ENCODE results near the gene NUDT22.

NUDT22 gene

DNA sequence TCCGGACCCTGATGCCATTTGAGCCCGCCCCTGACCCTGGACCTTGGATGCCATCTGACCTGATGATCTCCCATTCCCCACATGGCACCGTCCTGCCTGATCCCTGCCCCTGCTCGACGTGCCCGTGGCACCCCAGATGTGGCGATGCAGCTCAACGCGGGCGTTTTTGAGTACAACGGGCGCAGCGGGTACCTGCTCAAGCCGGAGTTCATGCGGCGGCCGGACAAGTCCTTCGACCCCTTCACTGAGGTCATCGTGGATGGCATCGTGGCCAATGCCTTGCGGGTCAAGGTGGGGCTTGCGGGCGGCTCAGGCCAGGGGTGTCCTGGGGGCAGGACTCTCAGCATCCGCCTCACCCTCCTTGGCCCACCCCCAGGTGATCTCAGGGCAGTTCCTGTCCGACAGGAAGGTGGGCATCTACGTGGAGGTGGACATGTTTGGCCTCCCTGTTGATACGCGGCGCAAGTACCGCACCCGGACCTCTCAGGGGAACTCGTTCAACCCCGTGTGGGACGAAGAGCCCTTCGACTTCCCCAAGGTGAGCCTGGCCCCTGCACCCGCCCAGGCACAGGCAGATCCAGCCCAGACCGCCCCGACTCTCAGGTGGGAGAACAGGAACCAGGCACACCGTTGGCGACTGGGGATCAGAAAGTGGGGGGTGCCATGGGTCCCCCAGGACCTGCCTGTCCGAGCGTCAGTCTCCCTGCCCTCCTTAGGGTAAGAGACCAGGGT lies 36.4 kb downstream of the NUDT22 start:
- Histone ChIP-seq H3K4me3 (ENCODE audit: low read length in 2 of 2) (no peak overlapping the region), H3K36me3 (ENCODE audit: control insufficient read depth in 2 of 2, insufficient read depth in 2 of 2, low read length in 2 of 2) (peaks cover 60 to 71% of the 10 kb centered on the region in 2 donors), H3K9ac (ENCODE audit: low read depth in 1 of 2, low read length in 2 of 2) (no peak overlapping the region), H3K27me3 (ENCODE audit: control insufficient read depth in 2 of 2, insufficient read depth in 2 of 2, low read length in 2 of 2) (no peaks in the 10 kb centered on the region), H3K9me3 (ENCODE audit: control insufficient read depth in 2 of 2, low read length in 2 of 2) (no peaks in the 10 kb centered on the region), H3K27ac (ENCODE audit: low read depth in 2 of 2, low read length in 2 of 2) (no peak overlapping the region), H3K4me1 (ENCODE audit: control insufficient read depth in 2 of 2, insufficient read depth in 2 of 2, low read length in 2 of 2) (peaks cover 3 to 6% of the 10 kb centered on the region in 2 donors)

DNA sequence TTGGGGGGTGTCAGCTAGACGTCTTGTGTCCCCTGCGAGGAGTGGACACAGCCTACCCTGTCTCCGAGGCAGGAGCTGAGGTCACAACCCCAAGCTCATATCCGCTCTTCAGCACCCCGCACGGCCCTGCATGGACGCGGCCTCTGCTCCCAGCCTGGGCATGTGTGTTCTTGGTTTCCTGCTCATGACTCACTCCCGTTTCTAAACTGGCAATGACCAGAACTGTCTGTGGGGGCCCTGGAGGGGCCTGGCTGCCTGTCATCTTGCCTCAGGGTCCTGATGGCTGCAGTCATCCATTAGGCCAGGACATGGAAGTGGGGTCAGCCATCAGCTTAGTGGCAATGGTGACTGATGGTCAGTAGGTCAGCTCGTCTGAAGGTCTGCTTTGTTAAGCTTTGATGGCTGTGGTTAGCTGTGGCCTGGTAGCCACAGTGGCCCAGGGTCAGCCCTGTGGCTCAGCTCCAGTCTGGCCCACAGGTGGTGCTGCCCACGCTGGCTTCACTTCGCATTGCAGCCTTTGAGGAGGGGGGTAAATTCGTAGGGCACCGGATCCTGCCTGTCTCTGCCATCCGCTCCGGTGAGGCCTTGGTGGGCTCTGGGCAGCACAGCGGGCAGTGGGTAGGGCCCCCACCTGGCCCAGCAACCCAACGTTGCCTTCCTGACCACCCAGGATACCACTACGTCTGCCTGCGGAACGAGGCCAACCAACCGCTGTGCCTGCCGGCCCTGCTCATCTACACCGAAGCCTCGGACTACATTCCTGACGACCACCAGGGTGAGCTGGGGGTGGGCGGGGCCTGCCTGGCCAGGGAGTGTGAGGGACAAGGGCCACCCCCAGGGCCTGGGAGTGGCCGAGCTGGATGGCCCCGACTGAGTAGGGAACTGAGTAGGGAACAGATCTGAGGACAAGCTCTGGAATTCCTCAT lies 37.2 kb downstream of the NUDT22 start:
- H3K27ac ChIP-seq (ENCODE audit: low read depth in 2 of 2, low read length in 2 of 2) = no peak overlapping the region
- H3K36me3 ChIP-seq (ENCODE audit: control insufficient read depth in 2 of 2, insufficient read depth in 2 of 2, low read length in 2 of 2) = peaks cover 60 to 66% of the 10 kb centered on the region in 2 donors
- no peak overlapping the region for H3K9ac ChIP-seq (ENCODE audit: low read depth in 1 of 2, low read length in 2 of 2)
- H3K9me3 ChIP-seq (ENCODE audit: control insufficient read depth in 2 of 2, low read length in 2 of 2) = no peaks in the 10 kb centered on the region
- no peaks in the 10 kb centered on the region for H3K27me3 ChIP-seq (ENCODE audit: control insufficient read depth in 2 of 2, insufficient read depth in 2 of 2, low read length in 2 of 2)
- no peak overlapping the region for H3K4me3 ChIP-seq (ENCODE audit: low read length in 2 of 2)
- H3K4me1 ChIP-seq (ENCODE audit: control insufficient read depth in 2 of 2, insufficient read depth in 2 of 2, low read length in 2 of 2) = peaks cover 10 to 14% of the 10 kb centered on the region in 2 donors

DNA sequence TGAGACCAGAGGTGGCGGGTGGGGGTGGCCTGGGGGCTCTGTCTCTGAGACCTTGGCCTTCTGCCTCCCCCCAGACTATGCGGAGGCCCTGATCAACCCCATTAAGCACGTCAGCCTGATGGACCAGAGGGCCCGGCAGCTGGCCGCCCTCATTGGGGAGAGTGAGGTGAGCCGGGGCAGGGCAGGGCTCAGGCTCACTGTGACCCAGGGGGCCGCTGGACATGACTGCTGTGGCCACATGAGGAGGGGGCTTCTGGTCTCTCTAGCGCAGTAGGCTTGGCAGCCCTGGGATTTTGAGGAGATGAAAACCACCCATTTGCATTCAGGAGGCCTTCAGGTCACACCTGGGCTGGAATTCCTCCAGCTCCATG lies 37.9 kb downstream of the NUDT22 start:
- peaks cover 55 to 62% of the 10 kb centered on the region in 2 donors for H3K36me3 ChIP-seq (ENCODE audit: control insufficient read depth in 2 of 2, insufficient read depth in 2 of 2, low read length in 2 of 2)
- H3K4me1 ChIP-seq (ENCODE audit: control insufficient read depth in 2 of 2, insufficient read depth in 2 of 2, low read length in 2 of 2) = peaks cover 16 to 21% of the 10 kb centered on the region in 2 donors

DNA sequence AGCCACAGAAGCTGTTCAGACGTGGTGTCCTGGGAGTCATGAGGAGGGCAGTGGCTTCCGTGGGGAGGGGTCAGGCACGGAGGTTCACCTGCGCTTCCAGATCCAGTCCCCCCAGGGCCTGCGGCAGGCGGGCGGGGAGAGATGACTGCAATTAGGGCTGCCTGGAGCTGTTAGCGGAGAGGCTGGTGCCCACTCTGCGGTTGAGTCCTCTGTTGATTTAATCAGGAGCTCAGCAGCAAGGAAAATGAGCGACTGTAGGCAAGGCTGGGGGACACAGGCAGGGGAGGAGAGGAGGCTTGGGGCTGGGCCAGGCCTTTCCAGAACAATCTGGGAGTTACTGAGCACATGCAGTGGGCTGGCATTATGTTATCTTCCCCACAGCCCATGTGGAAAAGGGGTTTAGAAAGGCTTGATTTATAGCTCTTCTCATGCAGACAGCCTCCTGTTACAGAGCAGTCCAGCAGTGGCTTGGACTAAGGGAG lies 38.3 kb downstream of the NUDT22 start:
- H3K27ac ChIP-seq (ENCODE audit: low read depth in 2 of 2, low read length in 2 of 2) = no peak overlapping the region
- peaks cover 52 to 58% of the 10 kb centered on the region in 2 donors for H3K36me3 ChIP-seq (ENCODE audit: control insufficient read depth in 2 of 2, insufficient read depth in 2 of 2, low read length in 2 of 2)
- H3K9ac ChIP-seq (ENCODE audit: low read depth in 1 of 2, low read length in 2 of 2) = no peak overlapping the region
- peaks cover 19 to 23% of the 10 kb centered on the region in 2 donors for H3K4me1 ChIP-seq (ENCODE audit: control insufficient read depth in 2 of 2, insufficient read depth in 2 of 2, low read length in 2 of 2)
- no peak overlapping the region for H3K4me3 ChIP-seq (ENCODE audit: low read length in 2 of 2)
- H3K27me3 ChIP-seq (ENCODE audit: control insufficient read depth in 2 of 2, insufficient read depth in 2 of 2, low read length in 2 of 2) = no peaks in the 10 kb centered on the region
- no peaks in the 10 kb centered on the region for H3K9me3 ChIP-seq (ENCODE audit: control insufficient read depth in 2 of 2, low read length in 2 of 2)

More for the DNA sequence above, 37.9 kb downstream of the NUDT22 start:
- no peaks in the 10 kb centered on the region for H3K9me3 ChIP-seq (ENCODE audit: control insufficient read depth in 2 of 2, low read length in 2 of 2)
- H3K27ac ChIP-seq (ENCODE audit: low read depth in 2 of 2, low read length in 2 of 2) = no peak overlapping the region
- no peak overlapping the region for H3K4me3 ChIP-seq (ENCODE audit: low read length in 2 of 2)
- H3K27me3 ChIP-seq (ENCODE audit: control insufficient read depth in 2 of 2, insufficient read depth in 2 of 2, low read length in 2 of 2) = no peaks in the 10 kb centered on the region
- H3K9ac ChIP-seq (ENCODE audit: low read depth in 1 of 2, low read length in 2 of 2) = no peak overlapping the region

DNA sequence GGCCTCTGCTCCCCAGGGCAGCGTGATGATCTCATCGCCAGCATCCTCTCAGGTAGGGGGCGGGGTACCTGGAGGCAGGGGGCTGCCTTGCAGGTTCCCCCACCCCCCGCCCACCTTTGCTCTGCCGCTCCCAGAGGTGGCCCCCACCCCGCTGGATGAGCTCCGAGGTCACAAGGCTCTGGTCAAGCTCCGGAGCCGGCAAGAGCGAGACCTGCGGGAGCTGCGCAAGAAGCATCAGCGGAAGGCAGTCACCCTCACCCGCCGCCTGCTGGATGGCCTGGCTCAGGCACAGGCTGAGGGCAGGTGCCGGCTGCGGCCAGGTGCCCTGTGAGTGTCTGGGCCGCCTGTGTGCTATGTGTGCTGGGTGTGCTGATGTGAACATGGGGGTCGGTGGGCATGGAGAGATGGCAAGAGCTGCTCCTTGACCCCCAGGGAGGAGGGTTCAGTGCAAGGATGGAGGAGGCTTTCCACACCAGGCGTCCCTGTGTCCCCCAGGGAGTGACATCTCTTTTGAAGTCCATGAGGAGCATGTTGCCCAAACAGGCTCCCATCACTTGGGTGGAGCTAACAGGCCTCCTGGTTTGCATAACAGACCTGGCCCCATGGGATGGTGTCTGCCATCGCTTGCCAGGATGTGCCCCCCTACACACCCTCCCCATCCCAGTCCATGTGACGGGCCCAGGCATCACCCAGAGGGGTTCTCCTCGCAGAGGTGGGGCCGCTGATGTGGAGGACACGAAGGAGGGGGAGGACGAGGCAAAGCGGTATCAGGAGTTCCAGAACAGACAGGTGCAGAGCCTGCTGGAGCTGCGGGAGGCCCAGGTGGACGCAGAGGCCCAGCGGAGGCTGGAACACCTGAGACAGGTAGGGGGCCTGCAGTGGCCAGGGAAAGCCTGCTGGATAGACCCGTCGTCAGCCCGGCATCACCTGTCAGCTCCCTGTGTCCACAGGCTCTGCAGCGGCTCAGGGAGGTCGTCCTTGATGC lies 39.4 kb downstream of the NUDT22 start:
- H3K4me1 ChIP-seq (ENCODE audit: control insufficient read depth in 2 of 2, insufficient read depth in 2 of 2, low read length in 2 of 2) = peaks cover 19 to 23% of the 10 kb centered on the region in 2 donors
- no peak overlapping the region for H3K27ac ChIP-seq (ENCODE audit: low read depth in 2 of 2, low read length in 2 of 2)
- H3K4me3 ChIP-seq (ENCODE audit: low read length in 2 of 2) = no peak overlapping the region
- H3K9me3 ChIP-seq (ENCODE audit: control insufficient read depth in 2 of 2, low read length in 2 of 2) = no peaks in the 10 kb centered on the region
- H3K27me3 ChIP-seq (ENCODE audit: control insufficient read depth in 2 of 2, insufficient read depth in 2 of 2, low read length in 2 of 2) = no peaks in the 10 kb centered on the region
- peaks cover 42 to 48% of the 10 kb centered on the region in 2 donors for H3K36me3 ChIP-seq (ENCODE audit: control insufficient read depth in 2 of 2, insufficient read depth in 2 of 2, low read length in 2 of 2)
- no peak overlapping the region for H3K9ac ChIP-seq (ENCODE audit: low read depth in 1 of 2, low read length in 2 of 2)

DNA sequence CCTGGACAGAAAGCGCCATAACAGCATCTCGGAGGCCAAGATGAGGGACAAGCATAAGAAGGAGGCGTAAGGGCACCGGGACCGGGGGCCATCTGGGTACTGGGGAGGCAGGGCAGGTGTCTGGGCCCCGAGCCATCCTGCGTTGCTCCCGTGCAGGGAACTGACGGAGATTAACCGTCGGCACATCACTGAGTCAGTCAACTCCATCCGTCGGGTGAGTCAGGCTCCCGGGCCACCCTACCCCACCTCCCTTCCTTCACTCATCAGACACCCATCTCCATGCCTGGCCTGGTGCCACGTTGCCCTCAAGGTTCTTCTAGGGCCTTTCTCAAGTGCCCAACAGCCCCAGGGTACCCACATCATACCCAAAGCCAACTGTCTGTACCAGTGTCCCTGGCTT lies 40.3 kb downstream of the NUDT22 start:
- Histone ChIP-seq H3K9ac (ENCODE audit: low read depth in 1 of 2, low read length in 2 of 2) (no peak overlapping the region), H3K36me3 (ENCODE audit: control insufficient read depth in 2 of 2, insufficient read depth in 2 of 2, low read length in 2 of 2) (peaks cover 40 to 46% of the 10 kb centered on the region in 2 donors), H3K4me1 (ENCODE audit: control insufficient read depth in 2 of 2, insufficient read depth in 2 of 2, low read length in 2 of 2) (peaks cover 19 to 23% of the 10 kb centered on the region in 2 donors), H3K9me3 (ENCODE audit: control insufficient read depth in 2 of 2, low read length in 2 of 2) (no peaks in the 10 kb centered on the region), H3K27me3 (ENCODE audit: control insufficient read depth in 2 of 2, insufficient read depth in 2 of 2, low read length in 2 of 2) (no peaks in the 10 kb centered on the region), H3K4me3 (ENCODE audit: low read length in 2 of 2) (no peak overlapping the region), H3K27ac (ENCODE audit: low read depth in 2 of 2, low read length in 2 of 2) (no peak overlapping the region)

DNA sequence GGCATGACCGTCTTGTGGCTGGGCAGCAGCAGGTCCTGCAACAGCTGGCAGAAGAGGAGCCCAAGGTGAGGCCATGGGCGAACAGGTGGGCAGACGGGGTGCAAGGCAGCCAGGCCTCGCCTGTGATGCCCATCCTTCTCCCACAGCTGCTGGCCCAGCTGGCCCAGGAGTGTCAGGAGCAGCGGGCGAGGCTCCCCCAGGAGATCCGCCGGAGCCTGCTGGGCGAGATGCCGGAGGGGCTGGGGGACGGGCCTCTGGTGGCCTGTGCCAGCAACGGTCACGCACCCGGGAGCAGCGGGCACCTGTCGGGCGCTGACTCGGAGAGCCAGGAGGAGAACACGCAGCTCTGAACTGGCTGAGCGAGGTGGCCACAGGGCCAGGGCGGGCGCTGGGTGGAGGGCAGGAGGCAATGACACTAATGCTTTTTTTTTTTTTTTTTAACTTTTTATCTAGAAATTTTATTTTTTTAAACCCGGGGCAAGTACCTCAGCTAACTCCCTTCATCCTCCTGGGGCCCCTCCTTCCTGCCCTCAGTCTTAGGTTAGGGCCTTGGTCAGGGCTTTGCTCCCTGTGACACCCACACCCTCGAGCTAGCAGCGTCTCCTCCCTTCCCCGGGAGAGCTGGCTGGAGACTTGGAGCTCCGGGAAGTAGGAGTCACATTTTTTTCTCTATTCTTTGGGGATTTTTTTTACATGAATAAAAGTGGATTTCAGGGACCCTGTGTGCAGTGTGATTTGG lies 41.3 kb downstream of the NUDT22 start:
- Histone ChIP-seq H3K27ac (ENCODE audit: low read depth in 2 of 2, low read length in 2 of 2) (peak overlapping the region; percentile 96 to 98), H3K27me3 (ENCODE audit: control insufficient read depth in 2 of 2, insufficient read depth in 2 of 2, low read length in 2 of 2) (no peaks in the 10 kb centered on the region), H3K9me3 (ENCODE audit: control insufficient read depth in 2 of 2, low read length in 2 of 2) (no peaks in the 10 kb centered on the region), H3K4me3 (ENCODE audit: low read length in 2 of 2) (no peak overlapping the region), H3K4me1 (ENCODE audit: control insufficient read depth in 2 of 2, insufficient read depth in 2 of 2, low read length in 2 of 2) (peaks cover 26 to 31% of the 10 kb centered on the region in 2 donors), H3K36me3 (ENCODE audit: control insufficient read depth in 2 of 2, insufficient read depth in 2 of 2, low read length in 2 of 2) (peaks cover 32 to 38% of the 10 kb centered on the region in 2 donors), H3K9ac (ENCODE audit: low read depth in 1 of 2, low read length in 2 of 2) (peak overlapping the region in 1 of 2 donors; percentile 92)

DNA sequence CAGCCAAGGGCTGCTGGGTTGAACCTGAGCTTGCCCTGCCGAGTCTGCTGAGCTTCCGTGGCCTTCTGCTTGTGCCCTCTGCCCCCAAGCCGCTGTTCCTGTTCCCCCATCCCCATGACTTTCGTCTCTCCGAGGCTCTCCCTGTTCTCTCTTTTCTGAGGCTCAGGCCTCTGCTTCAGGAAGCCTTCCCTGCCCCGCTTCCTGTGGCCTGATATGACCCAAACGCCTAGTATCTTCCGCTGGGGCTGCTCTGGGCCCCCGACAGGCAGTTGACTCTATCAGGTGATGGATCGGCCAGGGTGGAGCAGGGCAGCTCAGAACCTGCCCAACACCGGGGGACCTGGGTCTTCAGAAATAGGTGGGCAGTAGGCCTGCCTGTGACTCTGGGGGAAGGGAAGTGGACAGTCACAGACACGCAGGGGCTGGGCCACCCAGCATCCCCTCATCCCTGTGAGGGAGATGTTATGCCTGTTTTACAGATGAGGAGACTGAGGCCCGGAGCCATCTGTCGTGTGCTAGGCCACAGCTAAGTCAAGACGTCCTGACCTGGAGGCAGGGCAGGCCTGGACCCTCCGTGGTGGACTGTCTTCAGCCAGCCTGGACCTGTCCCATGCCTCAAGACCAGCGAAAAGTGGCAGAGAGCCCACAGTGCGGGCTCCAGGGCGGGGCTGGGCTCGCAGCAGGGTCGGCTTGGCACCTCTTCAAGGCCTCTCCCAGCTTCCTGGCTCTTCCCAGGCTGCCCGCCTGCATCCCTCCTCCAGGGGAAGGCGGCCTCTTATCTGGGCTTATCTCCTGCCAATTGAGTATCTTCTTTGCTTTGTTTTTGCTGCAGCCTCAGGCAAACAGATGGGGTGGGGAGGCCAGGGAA lies 42.2 kb downstream of the NUDT22 start:
- Histone ChIP-seq H3K9ac (ENCODE audit: low read depth in 1 of 2, low read length in 2 of 2) (peak overlapping the region; percentile 84 to 92), H3K36me3 (ENCODE audit: control insufficient read depth in 2 of 2, insufficient read depth in 2 of 2, low read length in 2 of 2) (peaks cover 24 to 29% of the 10 kb centered on the region in 2 donors), H3K27ac (ENCODE audit: low read depth in 2 of 2, low read length in 2 of 2) (peak overlapping the region; percentile 96 to 98), H3K9me3 (ENCODE audit: control insufficient read depth in 2 of 2, low read length in 2 of 2) (no peaks in the 10 kb centered on the region), H3K4me1 (ENCODE audit: control insufficient read depth in 2 of 2, insufficient read depth in 2 of 2, low read length in 2 of 2) (peaks cover 28 to 35% of the 10 kb centered on the region in 2 donors), H3K27me3 (ENCODE audit: control insufficient read depth in 2 of 2, insufficient read depth in 2 of 2, low read length in 2 of 2) (no peaks in the 10 kb centered on the region), H3K4me3 (ENCODE audit: low read length in 2 of 2) (peak overlapping the region; percentile 83 to 96)

Data from mucosa of rectum (tissue), 2 donors.